IMR-90 (cell line): ENCODE measurements around the gene CD248.

Experiments used
- NFE2L2 ChIP-seq: fragments of 150-350 bp; IDR thresholded peaks from 2 replicates; pipeline ENCODE4 v1.6.1; 2016; ENCODE audit warnings: low read depth, mild to moderate bottlenecking, low read length
- TF ChIP-seq, protein P1 (sequence below): conservative IDR thresholded peaks from 2 replicates; pipeline ENCODE4 v1.5.1; 2012; ENCODE audit warnings: mild to moderate bottlenecking, low read depth, low read length, improper control_type of control experiment

GRCh38 chr11:66287889-66288670 is 28.8 kb downstream of the CD248 start:
- TF ChIP-seq, protein P1, sequence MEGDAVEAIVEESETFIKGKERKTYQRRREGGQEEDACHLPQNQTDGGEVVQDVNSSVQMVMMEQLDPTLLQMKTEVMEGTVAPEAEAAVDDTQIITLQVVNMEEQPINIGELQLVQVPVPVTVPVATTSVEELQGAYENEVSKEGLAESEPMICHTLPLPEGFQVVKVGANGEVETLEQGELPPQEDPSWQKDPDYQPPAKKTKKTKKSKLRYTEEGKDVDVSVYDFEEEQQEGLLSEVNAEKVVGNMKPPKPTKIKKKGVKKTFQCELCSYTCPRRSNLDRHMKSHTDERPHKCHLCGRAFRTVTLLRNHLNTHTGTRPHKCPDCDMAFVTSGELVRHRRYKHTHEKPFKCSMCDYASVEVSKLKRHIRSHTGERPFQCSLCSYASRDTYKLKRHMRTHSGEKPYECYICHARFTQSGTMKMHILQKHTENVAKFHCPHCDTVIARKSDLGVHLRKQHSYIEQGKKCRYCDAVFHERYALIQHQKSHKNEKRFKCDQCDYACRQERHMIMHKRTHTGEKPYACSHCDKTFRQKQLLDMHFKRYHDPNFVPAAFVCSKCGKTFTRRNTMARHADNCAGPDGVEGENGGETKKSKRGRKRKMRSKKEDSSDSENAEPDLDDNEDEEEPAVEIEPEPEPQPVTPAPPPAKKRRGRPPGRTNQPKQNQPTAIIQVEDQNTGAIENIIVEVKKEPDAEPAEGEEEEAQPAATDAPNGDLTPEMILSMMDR: no peak
- TF ChIP-seq NFE2L2: no peak
